PC-9 (cell line): Measurements from ENCODE around the gene WBP1.

ENCODE experiments used
- EZH2 ChIP-seq: fragments of 200-600 bp; sonication (generic); IDR thresholded peaks from 2 replicates; pipeline ENCODE4 v1.8.0; 2017; ENCODE audit warnings: antibody characterized with exemption, low read depth
- TF ChIP-seq, protein P1 (sequence below): fragments of 200-600 bp; sonication (generic); conservative IDR thresholded peaks from 2 replicates; pipeline ENCODE4 v1.6.1; 2017; ENCODE audit warnings: mixed run types, antibody characterized with exemption, mild to moderate bottlenecking, moderate library complexity

DNA sequence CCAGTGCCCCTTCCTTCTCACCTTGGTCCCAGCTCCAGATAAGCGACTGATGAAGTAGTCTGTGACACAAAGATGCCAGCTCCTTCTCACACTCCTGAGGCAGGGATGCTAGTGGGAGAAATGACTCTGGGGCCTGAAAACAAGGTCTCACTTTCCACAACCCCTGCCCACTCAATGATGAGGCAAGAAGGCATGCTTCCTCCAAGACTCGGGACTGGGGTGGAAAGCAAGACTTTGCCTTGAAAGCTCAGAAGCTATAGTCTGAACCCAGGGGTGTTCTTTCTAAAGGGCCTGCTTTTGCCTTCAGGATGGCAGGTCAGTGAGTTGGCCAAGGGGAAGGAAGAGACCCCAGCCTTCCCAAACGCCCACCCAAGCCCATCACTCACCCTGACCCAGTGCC is 23.2 kb downstream of the WBP1 start:
- TF ChIP-seq, protein P1, sequence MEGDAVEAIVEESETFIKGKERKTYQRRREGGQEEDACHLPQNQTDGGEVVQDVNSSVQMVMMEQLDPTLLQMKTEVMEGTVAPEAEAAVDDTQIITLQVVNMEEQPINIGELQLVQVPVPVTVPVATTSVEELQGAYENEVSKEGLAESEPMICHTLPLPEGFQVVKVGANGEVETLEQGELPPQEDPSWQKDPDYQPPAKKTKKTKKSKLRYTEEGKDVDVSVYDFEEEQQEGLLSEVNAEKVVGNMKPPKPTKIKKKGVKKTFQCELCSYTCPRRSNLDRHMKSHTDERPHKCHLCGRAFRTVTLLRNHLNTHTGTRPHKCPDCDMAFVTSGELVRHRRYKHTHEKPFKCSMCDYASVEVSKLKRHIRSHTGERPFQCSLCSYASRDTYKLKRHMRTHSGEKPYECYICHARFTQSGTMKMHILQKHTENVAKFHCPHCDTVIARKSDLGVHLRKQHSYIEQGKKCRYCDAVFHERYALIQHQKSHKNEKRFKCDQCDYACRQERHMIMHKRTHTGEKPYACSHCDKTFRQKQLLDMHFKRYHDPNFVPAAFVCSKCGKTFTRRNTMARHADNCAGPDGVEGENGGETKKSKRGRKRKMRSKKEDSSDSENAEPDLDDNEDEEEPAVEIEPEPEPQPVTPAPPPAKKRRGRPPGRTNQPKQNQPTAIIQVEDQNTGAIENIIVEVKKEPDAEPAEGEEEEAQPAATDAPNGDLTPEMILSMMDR: no peak
- TF ChIP-seq EZH2: no peak
